Stimulated activated naive B cell treated with anti-CD40 and anti-IgM and Interleukin-4, amounts not matched to agents 10 μg/mL and 1 μg/mL and 100 μg/mL, for 72 hours (primary cell): Measurements from ENCODE around the gene TPCN1.
A peak's percentile ranks its signal among the peaks of the same experiment; 100 is the strongest.

Source experiments
- ATAC-seq, 2 donors: fragments of 150-1000 bp; cut with Tn5 transposase; replicated peaks; 2 replicates each; pipeline ENCODE4 v1.10.0; 2021; ENCODE audit warnings: moderate library complexity in 1 of 2
- DNase-seq: peaks from one replicate; pipeline ENCODE4 v3.0.0; 2021
- H3K27ac Mint-ChIP-seq: one replicate; pipeline ENCODE4 v1.8.0; 2022; ENCODE audit warnings: mild to moderate bottlenecking, mixed read lengths
- H3K27me3 Mint-ChIP-seq, 2 donors: one replicate each; pipeline ENCODE4 v1.8.0; 2022; ENCODE audit warnings: mixed read lengths in 2 of 2
- H3K36me3 Mint-ChIP-seq, 2 donors: one replicate each; pipeline ENCODE4 v1.8.0; 2022; ENCODE audit warnings: mixed read lengths in 2 of 2, mild to moderate bottlenecking in 1 of 2
- H3K4me1 Mint-ChIP-seq, 2 donors: one replicate each; pipeline ENCODE4 v1.8.0; 2022; ENCODE audit warnings: mixed read lengths in 2 of 2, mild to moderate bottlenecking in 1 of 2
- H3K4me3 Mint-ChIP-seq, 2 donors: one replicate each; pipeline ENCODE4 v1.8.0; 2022; ENCODE audit warnings: mild to moderate bottlenecking in 2 of 2, mixed read lengths in 2 of 2, moderate library complexity in 1 of 2
- H3K9me3 Mint-ChIP-seq, 2 donors: one replicate each; pipeline ENCODE4 v1.8.0; 2022; ENCODE audit warnings: mixed read lengths in 2 of 2, mild to moderate bottlenecking in 1 of 2

The TPCN1 gene

DNA sequence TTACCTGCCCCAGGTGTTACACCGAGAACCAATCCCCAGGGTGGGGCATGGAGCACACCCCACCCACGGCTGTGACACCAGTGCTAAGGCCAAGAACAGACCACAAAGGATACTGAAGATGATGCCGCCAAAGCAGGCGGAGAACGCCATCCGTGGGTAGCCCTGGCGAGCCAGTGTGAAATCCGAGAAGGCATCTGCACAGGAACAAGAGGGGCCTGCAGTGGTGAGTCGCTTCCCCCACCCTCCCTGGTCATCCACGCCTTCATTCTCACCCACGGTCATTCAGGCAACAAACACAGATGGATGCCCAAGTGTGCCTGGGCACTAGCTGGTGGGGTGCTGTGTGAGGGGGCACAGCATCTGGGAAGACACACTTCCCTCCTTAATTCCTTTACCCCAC, 85.1 kb downstream of the TPCN1 start:
- ATAC-seq (no peak), DNase-seq (no peak)
- Mint-ChIP-seq H3K36me3 (peaks cover 29 to 43% of the 10 kb centered on the region in 2 donors), H3K9me3 (no peaks in the 10 kb centered on the region), H3K4me3 (no peak overlapping the region), H3K27me3 (no peaks in the 10 kb centered on the region), H3K27ac (no peak overlapping the region), H3K4me1 (peaks cover 14 to 17% of the 10 kb centered on the region in 2 donors)

DNA sequence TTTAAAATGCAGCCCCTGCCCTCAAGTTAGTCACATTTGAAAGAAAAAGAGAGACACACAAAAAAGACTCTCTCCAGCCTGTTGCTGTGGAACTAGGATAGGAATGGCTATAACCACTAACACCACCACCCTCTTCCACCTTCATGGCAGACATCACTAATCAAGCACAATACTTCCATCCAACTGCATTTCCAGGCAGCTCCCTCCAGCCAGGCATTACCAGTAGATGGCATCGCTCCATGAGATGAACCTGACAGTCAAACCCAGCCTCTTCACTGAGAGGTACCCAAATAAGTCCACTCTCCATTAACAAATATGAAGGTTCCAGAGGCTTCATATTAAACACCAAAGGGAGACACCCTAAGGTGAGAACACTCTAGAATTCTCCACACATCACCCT, 89.2 kb downstream of the TPCN1 start:
- ATAC-seq (no peak), DNase-seq (no peak)
- H3K4me1 Mint-ChIP-seq = peaks cover 0 to 4% of the 10 kb centered on the region in 2 donors
- H3K36me3 Mint-ChIP-seq = peaks cover 35 to 40% of the 10 kb centered on the region in 2 donors
- H3K27ac Mint-ChIP-seq = no peak overlapping the region
- no peaks in the 10 kb centered on the region for H3K9me3 Mint-ChIP-seq
- H3K4me3 Mint-ChIP-seq = no peak overlapping the region
- H3K27me3 Mint-ChIP-seq = no peaks in the 10 kb centered on the region

DNA sequence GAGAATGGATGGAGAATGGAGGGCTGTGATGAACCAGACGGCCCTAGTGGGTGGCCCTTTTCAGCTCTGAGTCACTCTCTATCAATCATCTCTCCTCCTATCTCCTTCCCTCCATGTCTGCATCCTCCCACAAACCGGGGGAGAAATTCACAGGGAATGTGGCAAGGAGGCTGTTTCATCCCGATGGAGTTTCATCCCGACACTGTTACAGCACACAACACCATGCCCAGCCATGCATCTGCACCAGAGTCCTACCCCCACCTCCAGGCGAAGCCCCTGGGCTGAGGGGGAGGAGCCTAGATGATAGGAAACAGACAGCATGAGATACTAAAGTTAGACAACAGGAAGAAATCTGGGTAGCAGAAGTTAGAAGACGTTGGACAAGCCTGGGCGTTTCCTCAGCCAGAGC, 92.9 kb downstream of the TPCN1 start:
- Mint-ChIP-seq H3K27me3 (no peaks in the 10 kb centered on the region), H3K27ac (peak overlapping the region; percentile 20), H3K4me1 (peaks cover 0 to 4% of the 10 kb centered on the region in 2 donors), H3K9me3 (no peaks in the 10 kb centered on the region), H3K36me3 (peaks cover 41 to 46% of the 10 kb centered on the region in 2 donors), H3K4me3 (no peak overlapping the region)
- no peak for ATAC-seq
- no peak for DNase-seq

DNA sequence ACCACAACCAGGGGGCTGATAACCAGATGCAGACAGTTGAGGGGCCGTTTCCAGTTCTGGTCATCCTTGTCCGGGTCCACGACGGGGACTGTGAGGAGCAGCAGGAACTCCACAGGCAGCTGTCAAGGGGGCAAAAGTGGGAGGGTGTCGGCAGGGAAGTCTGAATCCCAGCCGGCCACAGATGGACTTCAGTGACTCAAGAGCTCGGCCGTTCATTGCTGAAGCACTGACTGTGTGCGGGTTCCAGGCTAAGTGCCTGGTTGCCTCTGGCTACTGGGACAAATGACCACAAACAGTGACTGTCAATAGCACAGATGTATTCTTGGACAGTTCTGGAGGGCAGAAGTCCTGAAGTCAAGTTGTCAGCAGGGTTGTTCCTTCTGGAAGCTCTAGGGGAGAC, 94.1 kb downstream of the TPCN1 start:
- Mint-ChIP-seq H3K4me1 (peaks cover 0 to 4% of the 10 kb centered on the region in 2 donors), H3K27ac (no peak overlapping the region), H3K36me3 (peaks cover 44 to 46% of the 10 kb centered on the region in 2 donors), H3K27me3 (no peaks in the 10 kb centered on the region), H3K4me3 (no peak overlapping the region), H3K9me3 (no peaks in the 10 kb centered on the region)
- ATAC-seq (no peak), DNase-seq (no peak)

DNA sequence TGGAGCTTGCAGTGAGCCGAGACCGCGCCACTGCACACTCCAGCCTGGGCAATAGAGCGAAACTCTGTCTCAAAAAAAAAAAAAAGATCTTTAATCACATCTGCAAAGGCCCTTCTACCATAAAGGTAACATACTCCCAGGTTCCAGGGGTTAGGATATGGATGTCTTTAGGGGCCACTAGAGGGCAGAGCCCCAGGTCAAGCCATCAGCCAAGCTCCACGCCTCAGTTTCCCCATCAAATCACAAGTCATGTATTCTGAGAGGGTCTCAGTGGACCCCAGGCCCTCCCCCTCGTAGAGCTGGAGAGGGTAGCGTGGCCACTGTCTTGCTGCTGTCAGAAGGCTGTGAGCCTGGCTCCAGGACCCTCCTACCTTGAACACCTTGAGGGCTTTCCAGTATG, 94.9 kb downstream of the TPCN1 start:
- Mint-ChIP-seq H3K27ac (no peak overlapping the region), H3K36me3 (peaks cover 45 to 49% of the 10 kb centered on the region in 2 donors), H3K9me3 (no peaks in the 10 kb centered on the region), H3K4me1 (peaks cover 0 to 4% of the 10 kb centered on the region in 2 donors), H3K4me3 (no peak overlapping the region), H3K27me3 (no peaks in the 10 kb centered on the region)
- DNase-seq (no peak), ATAC-seq (no peak)

DNA sequence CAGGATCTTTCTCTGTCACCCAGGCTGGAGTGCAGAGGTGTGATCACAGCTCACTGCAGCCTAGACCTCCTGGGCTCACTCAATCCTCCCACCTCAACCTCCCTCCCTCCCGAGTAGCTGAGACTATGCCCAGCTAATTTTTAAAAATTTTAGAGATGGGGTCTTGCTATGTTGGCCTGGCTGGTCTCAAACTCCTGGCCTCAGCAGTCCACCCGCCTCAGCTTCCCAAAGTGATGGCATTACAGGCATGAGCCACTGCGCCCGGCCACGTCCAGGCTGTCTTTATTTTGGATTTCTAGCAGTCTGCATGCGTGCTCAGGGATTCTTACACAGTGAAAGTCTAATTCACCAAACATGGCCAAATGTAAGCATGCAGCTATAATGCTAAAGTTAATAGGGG, 95.9 kb downstream of the TPCN1 start:
- Mint-ChIP-seq H3K4me1 (no peaks in the 10 kb centered on the region), H3K4me3 (no peak overlapping the region), H3K9me3 (no peaks in the 10 kb centered on the region), H3K36me3 (peaks cover 40 to 50% of the 10 kb centered on the region in 2 donors), H3K27ac (no peak overlapping the region), H3K27me3 (no peaks in the 10 kb centered on the region)
- ATAC-seq = no peak
- no peak for DNase-seq

DNA sequence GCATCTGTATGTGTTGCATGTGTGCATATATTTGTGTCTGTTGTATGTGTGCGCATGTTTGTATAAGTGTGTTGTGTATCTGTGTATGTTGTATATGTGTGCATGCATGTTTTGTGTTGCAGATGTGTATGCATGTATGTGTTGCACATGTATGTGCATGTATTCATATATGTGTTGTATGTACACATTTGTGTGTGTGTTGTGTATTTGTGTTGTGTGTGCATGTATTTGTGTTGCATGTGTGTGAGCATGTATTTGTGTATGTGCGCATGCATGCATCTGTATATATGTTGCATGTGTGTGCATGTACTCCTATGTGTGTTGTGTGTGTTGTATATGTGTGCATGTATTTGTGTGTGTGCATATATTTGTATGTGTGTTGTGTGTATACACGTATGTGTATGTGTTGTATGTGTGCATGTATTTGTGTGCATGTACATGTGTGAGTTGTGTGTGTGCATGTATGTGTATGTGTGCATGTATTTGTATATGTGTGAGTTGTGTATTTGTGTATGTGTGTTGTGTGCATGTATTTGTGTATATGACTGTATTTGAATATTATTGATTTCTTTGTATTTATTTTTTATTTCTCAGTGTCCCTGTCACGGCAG, 96.9 kb downstream of the TPCN1 start:
- Mint-ChIP-seq H3K9me3 (peaks cover 0 to 2% of the 10 kb centered on the region in 2 donors), H3K27ac (no peak overlapping the region), H3K36me3 (peaks cover 47 to 58% of the 10 kb centered on the region in 2 donors), H3K4me1 (peaks cover 0 to 1% of the 10 kb centered on the region in 2 donors), H3K27me3 (no peaks in the 10 kb centered on the region), H3K4me3 (no peak overlapping the region)
- no peak for ATAC-seq
- no peak for DNase-seq

DNA sequence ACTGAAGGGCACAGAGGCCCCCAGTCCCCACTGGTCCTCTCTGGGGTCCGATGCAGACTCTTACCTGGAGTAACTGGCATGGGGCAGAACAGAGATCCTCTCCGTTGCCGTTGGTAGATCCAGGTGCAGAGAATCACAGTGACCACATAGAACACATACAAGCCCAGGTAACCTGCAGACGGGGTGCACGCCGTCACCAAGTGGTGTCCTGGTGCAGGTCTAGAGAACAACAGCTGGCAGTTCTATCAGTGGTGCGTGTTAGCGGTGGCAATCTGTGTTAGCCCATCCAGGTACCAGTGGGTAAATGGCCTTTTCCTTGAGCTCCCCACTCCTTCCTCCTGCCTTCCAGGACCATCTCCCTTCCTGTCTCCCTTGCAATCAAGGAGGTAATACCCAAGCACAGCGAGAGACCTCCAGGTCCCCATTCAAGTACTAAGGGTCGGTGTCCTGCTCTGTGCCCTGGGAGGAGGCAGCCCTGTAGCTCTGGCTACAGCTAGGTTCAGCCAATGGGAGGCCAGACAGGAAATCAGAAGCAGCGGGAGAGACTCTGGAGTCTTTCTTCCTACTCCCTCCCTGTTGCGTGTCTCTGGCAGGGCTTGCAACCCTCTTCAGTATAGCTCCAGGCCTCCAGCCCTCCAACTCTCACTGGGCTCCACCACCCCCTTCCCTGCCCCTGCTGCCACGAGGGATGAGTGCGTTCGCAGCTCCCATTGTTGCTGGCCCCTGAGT, 97.8 kb downstream of the TPCN1 start:
- peaks cover 48 to 57% of the 10 kb centered on the region in 2 donors for H3K36me3 Mint-ChIP-seq
- no peak for ATAC-seq
- peaks cover 0 to 2% of the 10 kb centered on the region in 2 donors for H3K9me3 Mint-ChIP-seq
- H3K27ac Mint-ChIP-seq = no peak overlapping the region
- H3K4me1 Mint-ChIP-seq = peaks cover 2 to 10% of the 10 kb centered on the region in 2 donors
- H3K27me3 Mint-ChIP-seq = no peaks in the 10 kb centered on the region
- H3K4me3 Mint-ChIP-seq = no peak overlapping the region
- DNase-seq = no peak

DNA sequence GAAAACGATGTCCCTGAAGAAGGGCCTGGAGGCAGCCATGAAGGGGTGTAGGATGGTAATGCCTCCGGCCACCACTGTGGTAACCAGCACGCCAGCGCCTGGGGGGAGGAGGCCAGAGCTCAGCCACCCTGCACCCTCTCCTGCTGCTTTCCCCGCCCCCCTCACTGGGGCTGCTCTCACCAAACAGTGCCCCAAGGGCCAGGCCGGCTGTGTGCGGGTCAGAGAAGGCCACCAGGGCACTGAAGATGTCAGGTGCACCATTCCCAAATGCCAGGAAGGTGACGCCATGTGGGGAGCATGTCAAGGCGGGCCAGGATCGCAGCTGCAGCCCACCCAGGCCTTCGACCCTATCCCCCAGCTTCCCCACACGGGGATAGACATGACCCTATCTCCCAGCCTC, 99.1 kb downstream of the TPCN1 start:
- peaks cover 4 to 17% of the 10 kb centered on the region in 2 donors for H3K4me1 Mint-ChIP-seq
- no peaks in the 10 kb centered on the region for H3K27me3 Mint-ChIP-seq
- no peak overlapping the region for H3K4me3 Mint-ChIP-seq
- H3K36me3 Mint-ChIP-seq = peaks cover 42 to 53% of the 10 kb centered on the region in 2 donors
- ATAC-seq (no peak), DNase-seq (no peak)
- H3K9me3 Mint-ChIP-seq = peaks cover 0 to 2% of the 10 kb centered on the region in 2 donors
- no peak overlapping the region for H3K27ac Mint-ChIP-seq

DNA sequence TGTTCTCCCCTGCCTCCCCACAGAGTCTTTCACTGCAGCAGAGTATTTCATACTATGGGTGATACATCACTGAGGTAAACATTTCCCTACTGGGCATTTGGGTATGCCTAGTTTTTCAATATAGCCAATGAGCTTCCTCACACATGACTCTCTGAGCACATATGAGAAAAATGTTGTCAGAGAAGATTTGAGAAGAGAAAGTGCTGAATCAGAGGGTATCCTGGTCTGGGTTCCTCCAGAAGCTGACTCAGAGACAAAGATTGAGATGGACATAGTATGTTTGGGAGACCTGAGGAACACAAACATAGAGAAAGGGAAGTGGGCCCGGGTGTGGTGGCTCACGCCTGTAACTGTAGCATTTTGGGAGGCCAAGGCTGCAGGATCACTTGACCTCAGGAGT, 101.1 kb downstream of the TPCN1 start:
- ATAC-seq = no peak
- Mint-ChIP-seq H3K4me1 (peaks cover 7 to 25% of the 10 kb centered on the region in 2 donors), H3K9me3 (peaks cover 0 to 2% of the 10 kb centered on the region in 2 donors), H3K4me3 (no peak overlapping the region), H3K36me3 (peaks cover 44 to 56% of the 10 kb centered on the region in 2 donors), H3K27me3 (no peaks in the 10 kb centered on the region), H3K27ac (peak overlapping the region; percentile 42)
- DNase-seq = no peak

DNA sequence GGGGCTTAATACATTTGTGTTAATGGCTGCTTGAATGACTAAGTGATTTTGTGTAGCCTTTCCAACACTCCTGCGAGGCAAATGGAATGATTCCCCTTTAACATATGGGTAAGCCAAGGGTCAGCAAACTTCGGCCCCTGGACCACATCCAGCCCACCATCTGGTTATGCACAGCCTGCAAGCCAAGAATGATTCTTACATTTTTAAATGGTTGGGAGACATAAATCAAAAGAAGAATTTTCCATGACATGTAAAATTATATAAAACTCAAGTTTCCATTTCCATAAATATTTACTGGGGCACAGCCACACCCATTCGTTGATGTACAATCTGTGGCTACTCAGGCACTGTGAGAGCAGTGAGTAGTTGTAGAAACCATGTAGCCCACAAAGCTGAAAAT, 104.7 kb downstream of the TPCN1 start:
- ATAC-seq = no peak
- Mint-ChIP-seq H3K4me1 (peaks cover 12 to 25% of the 10 kb centered on the region in 2 donors), H3K4me3 (no peak overlapping the region), H3K36me3 (peaks cover 36 to 48% of the 10 kb centered on the region in 2 donors), H3K9me3 (peaks cover 0 to 2% of the 10 kb centered on the region in 2 donors), H3K27me3 (no peaks in the 10 kb centered on the region), H3K27ac (no peak overlapping the region)
- no peak for DNase-seq

DNA sequence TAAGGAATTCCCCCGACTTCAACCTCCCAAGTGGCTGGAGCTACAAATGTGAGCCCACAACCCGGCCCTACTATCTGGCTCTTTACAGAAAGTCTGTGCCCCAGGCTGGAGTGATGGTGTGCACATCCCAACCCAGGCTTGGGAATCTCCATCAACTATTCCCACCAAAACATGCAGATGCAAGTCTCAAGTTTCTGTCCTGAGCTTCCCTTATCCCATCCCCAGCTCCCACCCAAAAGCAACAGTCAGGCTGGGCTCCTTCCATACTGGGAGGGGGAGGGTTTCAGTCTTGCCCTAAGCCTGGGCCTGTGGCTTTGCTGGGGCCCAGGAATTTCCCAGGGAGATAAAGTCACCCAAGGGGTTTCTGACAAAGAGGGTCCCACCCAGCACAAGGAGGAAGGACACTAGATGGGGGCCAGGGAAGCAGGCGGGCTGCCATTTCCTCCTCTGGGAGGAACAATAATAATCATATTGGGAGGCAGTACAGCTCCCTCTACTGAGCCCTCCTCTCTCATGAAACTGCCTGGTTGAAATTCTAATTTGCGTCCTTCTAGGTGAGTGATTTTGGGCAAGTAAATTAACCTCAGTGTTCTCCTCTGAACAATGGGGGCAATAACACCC, 105.6 kb downstream of the TPCN1 start:
- peaks cover 36 to 43% of the 10 kb centered on the region in 2 donors for H3K36me3 Mint-ChIP-seq
- H3K4me3 Mint-ChIP-seq = no peak overlapping the region

DNA sequence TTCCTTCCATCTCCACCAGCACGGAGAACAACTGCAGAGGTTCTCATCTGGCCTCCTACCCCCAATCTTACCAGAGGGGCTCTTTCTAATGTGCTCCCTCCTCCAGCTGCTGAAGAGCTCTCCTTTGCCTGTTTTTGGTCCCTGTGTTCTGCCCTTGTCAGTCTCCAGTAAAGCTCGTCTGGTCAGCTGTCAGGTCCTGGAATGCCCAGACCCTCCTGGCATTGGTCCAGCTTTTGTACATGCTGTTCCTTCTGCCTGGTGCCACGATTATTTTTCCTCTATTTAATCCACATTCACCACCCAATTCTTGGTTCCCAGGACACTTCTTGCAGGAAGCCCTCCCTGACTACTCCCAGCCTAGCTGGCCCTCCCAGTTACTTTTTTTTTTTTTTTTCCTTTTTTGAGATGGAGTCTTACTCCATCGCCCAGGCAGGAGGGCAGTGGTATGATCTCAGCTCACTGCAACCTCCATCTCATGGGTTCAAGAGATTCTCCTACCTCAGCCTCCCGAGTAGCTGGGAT, 107.2 kb downstream of the TPCN1 start:
- no peaks in the 10 kb centered on the region for H3K27me3 Mint-ChIP-seq
- H3K4me3 Mint-ChIP-seq = no peak overlapping the region
- H3K27ac Mint-ChIP-seq = no peak overlapping the region
- DNase-seq (no peak), ATAC-seq (no peak)
- H3K9me3 Mint-ChIP-seq = no peaks in the 10 kb centered on the region
- H3K36me3 Mint-ChIP-seq = peaks cover 32 to 43% of the 10 kb centered on the region in 2 donors
- peaks cover 21 to 39% of the 10 kb centered on the region in 2 donors for H3K4me1 Mint-ChIP-seq

More for the DNA sequence above, 105.6 kb downstream of the TPCN1 start:
- peak overlapping the region; percentile 59 for H3K27ac Mint-ChIP-seq
- ATAC-seq = no peak
- DNase-seq = no peak
- peaks cover 0 to 2% of the 10 kb centered on the region in 2 donors for H3K9me3 Mint-ChIP-seq
- H3K4me1 Mint-ChIP-seq = peaks cover 13 to 28% of the 10 kb centered on the region in 2 donors
- H3K27me3 Mint-ChIP-seq = no peaks in the 10 kb centered on the region

DNA sequence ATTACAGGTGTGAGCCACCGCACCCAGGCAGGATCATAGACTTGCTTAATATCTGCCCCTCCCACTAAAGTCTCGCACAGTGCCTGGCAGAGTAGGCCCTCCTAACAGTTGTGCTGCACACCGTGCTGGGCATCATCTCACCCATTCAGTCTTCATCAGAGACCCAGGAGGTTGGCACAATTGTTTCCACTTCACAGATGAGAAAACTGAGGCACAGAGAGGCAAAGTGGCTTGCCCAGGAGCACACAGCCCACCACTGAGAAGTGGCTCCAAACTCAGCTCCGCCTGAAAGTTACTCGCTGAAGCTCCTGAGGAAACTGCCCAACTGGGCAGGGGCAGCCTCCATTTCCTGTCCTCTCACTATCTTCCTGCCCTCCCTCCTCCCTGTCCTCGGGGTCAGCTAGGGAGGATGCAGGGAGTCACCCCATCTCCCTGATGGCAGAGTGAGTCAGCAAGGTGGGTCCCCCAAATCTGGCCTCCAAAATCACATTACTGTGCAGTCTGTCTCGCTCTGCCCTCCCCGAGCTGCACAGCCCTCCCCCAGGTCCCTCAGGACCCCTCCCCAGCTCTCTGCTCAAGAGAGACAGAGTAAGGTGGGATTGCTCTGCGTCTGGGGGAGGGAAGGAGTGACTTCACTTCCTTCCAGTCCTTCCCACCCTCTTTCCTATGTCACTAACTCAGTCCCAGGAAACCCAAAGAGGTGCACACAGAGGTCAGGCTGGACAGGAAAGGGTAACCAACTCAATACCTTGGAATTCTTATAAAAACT, 107.9 kb downstream of the TPCN1 start:
- no peak overlapping the region for H3K27ac Mint-ChIP-seq
- H3K4me1 Mint-ChIP-seq = peaks cover 21 to 41% of the 10 kb centered on the region in 2 donors
- no peaks in the 10 kb centered on the region for H3K27me3 Mint-ChIP-seq
- DNase-seq (no peak), ATAC-seq (no peak)
- peaks cover 30 to 43% of the 10 kb centered on the region in 2 donors for H3K36me3 Mint-ChIP-seq
- H3K9me3 Mint-ChIP-seq = no peaks in the 10 kb centered on the region
- no peak overlapping the region for H3K4me3 Mint-ChIP-seq
